Liver (tissue), 9 donors: ENCODE measurements around the gene WDFY3. TPM values are rescaled to one million over a fixed set of nuclear protein-coding genes. Genes with fewer than 3 reads are reported as not detected.

ENCODE experiments used
- DNase-seq: peaks from one replicate; pipeline ENCODE4 v3.0.0-alpha.2; 2017; ENCODE audit warnings: low spot score
- H3K27ac ChIP-seq, 2 donors: one replicate each; pipeline ENCODE4 v1.7.0; 2013; ENCODE audit warnings: inconsistent platforms in 2 of 2, low read length in 2 of 2, control low read depth in 1 of 2, low read depth in 1 of 2, mild to moderate bottlenecking in 1 of 2
- H3K27me3 ChIP-seq, 4 donors: one replicate each; pipeline versions ENCODE4 v1.6.1 to v1.7.0; 2013; ENCODE audit warnings: low read length in 3 of 4, inconsistent platforms in 1 of 4, mild to moderate bottlenecking in 1 of 4, moderate library complexity in 1 of 4; ENCODE audit not compliant: control insufficient read depth in 4 of 4, insufficient read depth in 4 of 4
- H3K36me3 ChIP-seq, 4 donors: one replicate each; pipeline versions ENCODE4 v1.6.1 to v1.7.0; 2013; ENCODE audit warnings: low read length in 3 of 4, mild to moderate bottlenecking in 3 of 4, low read depth in 1 of 4, moderate library complexity in 1 of 4; ENCODE audit not compliant: control insufficient read depth in 4 of 4, insufficient read depth in 3 of 4
- H3K4me1 ChIP-seq, 4 donors: one replicate each; pipeline versions ENCODE4 v1.6.1 to v1.7.0; 2013; ENCODE audit warnings: low read length in 3 of 4, mild to moderate bottlenecking in 3 of 4, moderate library complexity in 1 of 4; ENCODE audit not compliant: control insufficient read depth in 4 of 4, insufficient read depth in 4 of 4
- H3K4me3 ChIP-seq, 3 donors: one replicate each; pipeline versions ENCODE4 v1.6.1 to v1.7.0; 2013; ENCODE audit warnings: low read length in 3 of 3, control low read depth in 1 of 3, low read depth in 1 of 3, mild to moderate bottlenecking in 1 of 3
- H3K9ac ChIP-seq, 2 donors: one replicate each; pipeline ENCODE4 v1.7.0; 2013; ENCODE audit warnings: low read length in 2 of 2, mild to moderate bottlenecking in 2 of 2, moderate library complexity in 2 of 2, control low read depth in 1 of 2, low read depth in 1 of 2
- H3K9me3 ChIP-seq, 4 donors: one replicate each; pipeline versions ENCODE4 v1.6.1 to v1.7.0; 2013; ENCODE audit warnings: low read length in 3 of 4; ENCODE audit not compliant: control insufficient read depth in 4 of 4
- ATF3 ChIP-seq: IDR thresholded peaks from 2 replicates; pipeline ENCODE4 v1.6.1; 2016; ENCODE audit warnings: antibody characterized with exemption
- CTCF ChIP-seq: fragments of 150-350 bp; IDR thresholded peaks from 2 replicates; pipeline ENCODE4 v1.5.1; 2017; ENCODE audit warnings: improper control_type of control experiment, low read depth, low read length; ENCODE audit not compliant: missing input control
- EGR1 ChIP-seq, 2 donors: IDR thresholded peaks; 2 replicates each; pipeline ENCODE4 v1.6.1; 2016 to 2018; ENCODE audit warnings: antibody characterized with exemption in 2 of 2, low read depth in 2 of 2
- FOXA1 ChIP-seq: IDR thresholded peaks from 2 replicates; pipeline ENCODE4 v1.6.1; 2016; ENCODE audit warnings: antibody characterized with exemption
- FOXA2 ChIP-seq: IDR thresholded peaks from 2 replicates; pipeline ENCODE4 v1.6.1; 2016; ENCODE audit warnings: antibody characterized with exemption
- GABPA ChIP-seq, 2 donors: IDR thresholded peaks in 1 of 2; conservative IDR thresholded peaks in 1 of 2; 2 replicates each; pipeline ENCODE4 v1.6.1; 2016; ENCODE audit warnings: antibody characterized with exemption in 2 of 2, mild to moderate bottlenecking in 1 of 2, moderate library complexity in 1 of 2
- HNF4A ChIP-seq, 2 donors: conservative IDR thresholded peaks; 2 replicates each; pipeline ENCODE4 v1.6.1; 2016; ENCODE audit warnings: antibody characterized with exemption in 2 of 2, mild to moderate bottlenecking in 2 of 2
- HNF4G ChIP-seq: IDR thresholded peaks from 2 replicates; pipeline ENCODE4 v1.6.1; 2016; ENCODE audit warnings: antibody characterized with exemption
- JUND ChIP-seq, 2 donors: IDR thresholded peaks; 2 replicates each; pipeline ENCODE4 v1.6.1; 2016; ENCODE audit warnings: antibody characterized with exemption in 2 of 2
- MAX ChIP-seq: IDR thresholded peaks from 2 replicates; pipeline ENCODE4 v1.6.1; 2016; ENCODE audit warnings: antibody characterized with exemption
- NR2F2 ChIP-seq: IDR thresholded peaks from 2 replicates; pipeline ENCODE4 v1.6.1; 2016; ENCODE audit warnings: antibody characterized with exemption
- RAD21 ChIP-seq, 2 donors: IDR thresholded peaks; 2 replicates each; pipeline ENCODE4 v1.6.1; 2016; ENCODE audit warnings: antibody characterized with exemption in 2 of 2, mild to moderate bottlenecking in 2 of 2
- REST ChIP-seq: IDR thresholded peaks from 2 replicates; pipeline ENCODE4 v1.6.1; 2016; ENCODE audit warnings: antibody characterized with exemption, mild to moderate bottlenecking
- RXRA ChIP-seq, 2 donors: IDR thresholded peaks; 2 replicates each; pipeline ENCODE4 v1.6.1; 2017 to 2018; ENCODE audit warnings: antibody characterized with exemption in 2 of 2, mild to moderate bottlenecking in 1 of 2
- SP1 ChIP-seq: IDR thresholded peaks from 2 replicates; pipeline ENCODE4 v1.6.1; 2018; ENCODE audit warnings: antibody characterized with exemption, mild to moderate bottlenecking
- TAF1 ChIP-seq: conservative IDR thresholded peaks from 2 replicates; pipeline ENCODE4 v1.6.1; 2016; ENCODE audit warnings: antibody characterized with exemption, mild to moderate bottlenecking
- YY1 ChIP-seq: IDR thresholded peaks from 2 replicates; pipeline ENCODE4 v1.6.1; 2016; ENCODE audit warnings: antibody characterized with exemption, mild to moderate bottlenecking
- ZBTB33 ChIP-seq: IDR thresholded peaks from 2 replicates; pipeline ENCODE4 v1.6.1; 2016; ENCODE audit warnings: antibody characterized with exemption
- WGBS: extraction: QIAGEN DNeasy Blood & Tissue Kit; methylation state at CpG from one replicate; pipeline ENCODE4 v1.1.7; 2013; 5-methylcytosine and 5-hydroxymethylcytosine counted together
- polyA plus RNA-seq, 2 donors: library from polyadenylated mRNA; stranded (reverse) in 1 of 2; unstranded in 1 of 2; fragments of 200-250 nt in 1 of 2; fragments of >200 nt in 1 of 2; fragmentation: Nextera tagmentation in 1 of 2; extraction: Ambion mirVana in 1 of 2; gene quantifications; one replicate each; pipeline versions ENCODE4 v1.2.1 to v1.2.3, GENCODE V29; 2013 to 2015
- total RNA-seq, 2 donors: library from RNA; depleted of rRNA; stranded (reverse); fragments of >200 nt; gene quantifications; one replicate each; pipeline ENCODE4 v1.2.3, GENCODE V29; 2014
- donor health status: healthy.
- donor health status: healthy.
- donor health status: healthy.
- donor health status: healthy.
- donor health status: healthy.

WDFY3 gene
- total and polyA plus RNA-seq, 4 donors: 3.2 to 50.5 (median 19.2) TPM

GRCh38 chr4:84669201-84669600, 297.3 kb downstream of the WDFY3 start:
- DNase-seq: no peak
- WGBS: 97% methylated on average over 1 of the region's 1 CpG
- no peaks in the 10 kb centered on the region for H3K9me3 ChIP-seq
- H3K36me3 ChIP-seq: peaks cover 2 to 21% (median 17%) of the 10 kb centered on the region in 4 donors
- no peak overlapping the region for H3K9ac ChIP-seq
- no peak overlapping the region for H3K4me3 ChIP-seq
- no peak overlapping the region for H3K27ac ChIP-seq
- H3K4me1 ChIP-seq: no peaks in the 10 kb centered on the region
- TF ChIP-seq FOXA1 (no peak), ZBTB33 (no peak), YY1 (no peak), FOXA2 (no peak), NR2F2 (no peak), RXRA (IDR thresholded peaks at IDR 0.05) (no peak), SP1 (no peak), CTCF (no peak), HNF4A (conservative IDR thresholded peaks at IDR 0.05) (no peak), RAD21 (IDR thresholded peaks at IDR 0.05) (no peak), REST (no peak), MAX (no peak), GABPA (IDR thresholded peaks at IDR 0.05 in 1 of 2, conservative IDR thresholded peaks at IDR 0.05 in 1 of 2) (no peak), EGR1 (IDR thresholded peaks at IDR 0.05; ENCODE audit: low read depth in 2 of 2) (no peak), HNF4G (no peak), ATF3 (no peak), TAF1 (no peak), JUND (IDR thresholded peaks at IDR 0.05) (no peak)
- no peaks in the 10 kb centered on the region for H3K27me3 ChIP-seq
